T-helper 22 cell (primary cell): Measurements from ENCODE around the gene CERS1.
"Not testable (repeated sequence)": the region's sequence is repeated elsewhere in the genome, so short reads cannot be mapped to it uniquely, and the experiment has no call there.

Source experiments
- DNase-seq: peaks from one replicate; pipeline ENCODE4 v3.0.0-alpha.2; 2020; ENCODE audit warnings: low read depth

The CERS1 gene

GRCh38 chr19:18919086-18919899 is 23.3 kb upstream of the CERS1 start, which contains the start of the genes COPE and DDX49:
Gene COPE (minus strand): TSS chr19:18919387. CDS start chr19:18919348, 39 bp downstream.
Gene DDX49 (plus strand): TSS chr19:18919715. CDS start chr19:18919742, 27 bp downstream.
- peak; percentile 98 for DNase-seq

GRCh38 chr19:18917593-18917992 is 21.6 kb upstream of the CERS1 start:
- not testable (repeated sequence) for DNase-seq

GRCh38 chr19:18915639-18916038 is 19.7 kb upstream of the CERS1 start:
- DNase-seq = no peak

- DNase-seq = no peak
These were observed 17.5 kb upstream of the CERS1 start for GRCh38 chr19:18913466-18913865.

GRCh38 chr19:18912933-18913332 is 17.0 kb upstream of the CERS1 start:
- no peak for DNase-seq

- no peak for DNase-seq
These were observed 15.0 kb upstream of the CERS1 start for GRCh38 chr19:18910801-18911436.

- DNase-seq = no peak
These were observed 14.1 kb upstream of the CERS1 start for GRCh38 chr19:18910010-18910409.

GRCh38 chr19:18908917-18909619 is 13.1 kb upstream of the CERS1 start:
- no peak for DNase-seq

GRCh38 chr19:18906605-18907519 is 10.9 kb upstream of the CERS1 start:
- DNase-seq = no peak

- DNase-seq = no peak
These were observed 9.7 kb upstream of the CERS1 start for GRCh38 chr19:18905513-18906236.

- no peak for DNase-seq
These were observed 9.1 kb upstream of the CERS1 start for GRCh38 chr19:18905058-18905456.

GRCh38 chr19:18904334-18905057 is 8.5 kb upstream of the CERS1 start:
- DNase-seq = no peak

GRCh38 chr19:18903156-18904037 is 7.4 kb upstream of the CERS1 start:
- DNase-seq = no peak

GRCh38 chr19:18902519-18902918 is 6.6 kb upstream of the CERS1 start:
- DNase-seq = not testable (repeated sequence)

GRCh38 chr19:18901491-18901890 is 5.5 kb upstream of the CERS1 start:
- no peak for DNase-seq

GRCh38 chr19:18900700-18901481 is 4.9 kb upstream of the CERS1 start:
- DNase-seq = no peak

- DNase-seq = no peak
These were observed 3.9 kb upstream of the CERS1 start for GRCh38 chr19:18899624-18900560.
